ENCODE measurements around the gene STAT2. TPM values are rescaled to one million over a fixed set of nuclear protein-coding genes. Genes with fewer than 3 reads are reported as not detected.

STAT2 gene
- total RNA-seq, 1 donor from 2014 or later, result 75.0 TPM

GRCh38 chr12:56377989-56378316, 18.0 kb upstream of the STAT2 start:
- Mint-ChIP-seq H3K27ac (no peak overlapping the region), H3K9me3 (peaks cover 6% of the 10 kb centered on the region), H3K27me3 (ENCODE audit: low read depth) (peaks cover 4% of the 10 kb centered on the region), H3K36me3 (ENCODE audit: low read depth) (no peaks in the 10 kb centered on the region), H3K4me3 (ENCODE audit: low read depth) (no peak overlapping the region), H3K4me1 (ENCODE audit: low read depth) (no peaks in the 10 kb centered on the region)
- intact Hi-C loops (cut with micrococcal nuclease), result no loop called here
- DNase-seq (ENCODE audit: low spot score), result no peak

- no peak overlapping the region for H3K27ac Mint-ChIP-seq
Measured at GRCh38 chr12:56377310-56377988, 17.5 kb upstream of the STAT2 start.

GRCh38 chr12:56375598-56376434, 15.9 kb upstream of the STAT2 start:
- no peak for DNase-seq (ENCODE audit: low spot score)
- peaks cover 11% of the 10 kb centered on the region for H3K9me3 Mint-ChIP-seq
- H3K4me1 Mint-ChIP-seq (ENCODE audit: low read depth), result no peaks in the 10 kb centered on the region
- H3K4me3 Mint-ChIP-seq (ENCODE audit: low read depth), result no peak overlapping the region
- peaks cover 14% of the 10 kb centered on the region for H3K27me3 Mint-ChIP-seq (ENCODE audit: low read depth)
- intact Hi-C loops (cut with micrococcal nuclease), result no loop called here
- no peaks in the 10 kb centered on the region for H3K36me3 Mint-ChIP-seq (ENCODE audit: low read depth)
- no peak overlapping the region for H3K27ac Mint-ChIP-seq

More at GRCh38 chr12:56377310-56377988, 17.5 kb upstream of the STAT2 start:
- Mint-ChIP-seq H3K36me3 (ENCODE audit: low read depth) (no peaks in the 10 kb centered on the region), H3K27me3 (ENCODE audit: low read depth) (peaks cover 7% of the 10 kb centered on the region), H3K4me1 (ENCODE audit: low read depth) (no peaks in the 10 kb centered on the region), H3K4me3 (ENCODE audit: low read depth) (no peak overlapping the region), H3K9me3 (peaks cover 10% of the 10 kb centered on the region)
- intact Hi-C loops (cut with micrococcal nuclease), result no loop called here
- DNase-seq (ENCODE audit: low spot score), result no peak

DNA sequence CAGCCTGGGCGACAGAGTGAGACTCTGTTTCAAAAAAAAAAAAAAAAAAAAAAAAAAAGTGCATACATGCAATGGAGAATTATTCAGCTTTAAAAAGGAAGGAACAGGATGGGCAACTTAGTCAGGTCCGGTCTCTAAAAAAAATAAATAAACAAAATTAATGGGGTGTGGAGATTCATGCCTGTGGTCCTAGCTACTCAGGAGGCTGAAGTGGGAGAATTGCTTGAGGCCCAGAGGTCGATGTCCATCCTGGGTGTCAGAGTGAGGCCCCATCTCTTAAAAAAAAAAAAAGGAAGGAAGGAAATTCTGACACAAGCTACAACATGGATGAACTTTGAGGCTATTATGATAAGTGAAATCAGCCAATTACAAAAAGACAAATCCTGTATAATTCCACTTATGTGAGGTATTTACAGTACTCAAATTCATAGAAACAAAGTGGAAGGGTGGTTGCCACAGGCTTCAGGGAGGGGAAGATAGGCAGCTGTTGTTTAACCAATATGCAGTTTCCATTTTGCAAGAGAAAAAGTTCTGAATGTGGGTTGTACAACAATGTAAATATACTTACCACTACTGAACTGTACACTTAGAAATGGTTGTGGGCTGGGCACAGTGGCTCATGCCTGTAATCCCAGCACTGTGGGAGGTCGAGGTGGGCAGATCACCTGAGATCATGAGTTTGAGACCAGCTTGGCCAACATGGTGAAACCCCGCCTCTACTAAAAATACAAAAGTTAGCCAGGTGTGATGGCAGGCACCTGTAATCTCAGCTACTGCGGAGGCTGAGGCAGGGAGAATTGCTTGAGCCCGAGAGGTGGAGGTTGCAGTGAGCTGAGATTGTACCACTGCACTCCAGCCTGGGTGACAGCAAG, 15.1 kb upstream of the STAT2 start:
- Mint-ChIP-seq H3K9me3 (peaks cover 11% of the 10 kb centered on the region), H3K36me3 (ENCODE audit: low read depth) (no peaks in the 10 kb centered on the region), H3K27me3 (ENCODE audit: low read depth) (peaks cover 15% of the 10 kb centered on the region), H3K4me3 (ENCODE audit: low read depth) (no peak overlapping the region), H3K27ac (no peak overlapping the region), H3K4me1 (ENCODE audit: low read depth) (no peaks in the 10 kb centered on the region)
- DNase-seq (ENCODE audit: low spot score), result no peak
- intact Hi-C loops (cut with micrococcal nuclease), result no loop called here

DNA sequence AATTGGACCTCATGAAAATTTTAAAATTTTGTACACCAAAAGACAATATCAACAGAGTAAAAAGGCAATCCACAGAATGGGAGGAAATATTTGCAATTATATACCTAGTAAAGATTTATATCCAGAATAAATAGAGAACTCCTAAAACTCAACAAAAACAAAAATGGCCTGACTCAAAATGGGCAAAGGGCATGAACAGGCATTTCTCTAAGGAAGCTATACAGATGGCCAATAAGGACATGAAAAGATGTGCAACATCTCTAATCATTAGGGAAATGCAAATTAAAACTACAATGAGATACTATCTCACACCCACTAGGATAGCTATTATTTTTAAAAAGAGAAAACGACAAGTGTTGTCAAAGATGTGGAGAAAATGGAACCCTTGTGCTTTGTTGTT, 13.6 kb upstream of the STAT2 start:
- no peak for DNase-seq (ENCODE audit: low spot score)
- Mint-ChIP-seq H3K27me3 (ENCODE audit: low read depth) (peaks cover 16% of the 10 kb centered on the region), H3K4me1 (ENCODE audit: low read depth) (no peaks in the 10 kb centered on the region), H3K4me3 (ENCODE audit: low read depth) (no peak overlapping the region), H3K27ac (no peak overlapping the region), H3K36me3 (ENCODE audit: low read depth) (no peaks in the 10 kb centered on the region), H3K9me3 (peaks cover 11% of the 10 kb centered on the region)
- intact Hi-C loops (cut with micrococcal nuclease), result no loop called here

GRCh38 chr12:56366948-56367347, 7.0 kb upstream of the STAT2 start:
- Mint-ChIP-seq H3K27ac (no peak overlapping the region), H3K27me3 (ENCODE audit: low read depth) (peaks cover 8% of the 10 kb centered on the region), H3K4me1 (ENCODE audit: low read depth) (no peaks in the 10 kb centered on the region), H3K9me3 (no peaks in the 10 kb centered on the region), H3K36me3 (ENCODE audit: low read depth) (no peaks in the 10 kb centered on the region), H3K4me3 (ENCODE audit: low read depth) (no peak overlapping the region)
- intact Hi-C loops (cut with micrococcal nuclease), result no loop called here
- DNase-seq (ENCODE audit: low spot score), result no peak

DNA sequence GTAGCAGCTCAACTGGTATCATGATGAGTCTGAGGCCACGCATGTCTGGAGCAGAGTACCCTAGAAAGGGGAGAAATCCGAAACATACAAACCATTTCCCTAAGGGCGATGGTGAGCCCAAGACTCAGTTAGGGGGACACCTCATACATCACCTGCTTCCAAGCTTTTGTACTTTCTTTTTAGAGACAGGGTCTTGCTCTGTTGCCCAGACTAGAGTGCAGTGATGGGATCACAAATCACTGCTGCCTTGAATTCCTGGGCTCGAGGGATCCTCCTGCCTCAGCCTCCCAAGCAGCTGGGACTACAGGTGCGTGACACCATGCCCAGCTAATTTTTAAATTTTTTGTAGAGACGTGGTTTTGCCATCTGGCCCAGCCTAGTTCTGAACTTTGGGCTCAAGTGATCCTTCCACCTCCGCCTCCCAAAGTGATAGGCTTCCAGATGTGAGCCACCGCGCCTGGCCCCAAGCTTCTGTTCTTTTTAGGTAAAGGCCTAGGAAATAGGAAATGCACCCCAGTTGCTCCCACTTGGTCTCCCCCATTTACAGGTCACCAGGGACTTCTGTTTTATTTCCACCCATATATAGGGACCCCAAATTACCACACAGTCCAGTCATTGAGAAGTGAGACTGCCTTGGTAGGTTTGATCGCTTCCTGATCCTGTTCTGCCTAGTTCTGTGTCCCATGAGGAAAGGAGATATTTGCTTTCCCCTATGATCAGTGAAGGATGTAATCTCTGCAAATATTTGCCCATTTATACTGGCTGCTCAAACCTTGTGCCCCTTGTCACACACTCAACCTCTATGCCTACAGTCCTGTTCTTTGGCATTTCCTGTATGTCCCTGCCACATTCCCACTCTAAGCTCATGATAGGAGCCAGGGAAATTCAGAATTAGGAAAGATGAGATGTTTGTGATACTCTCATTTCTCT, 2.5 kb upstream of the STAT2 start, which contains the start of gene APOF:
APOF (minus strand) TSS at position 728 of the 930 bp plus-strand sequence; CDS start at position 616, 112 bp downstream.
- H3K4me3 Mint-ChIP-seq (ENCODE audit: low read depth), result peak within 1 kb of the TSS; percentile 89

GRCh38 chr12:56361487-56362129, 1.7 kb upstream of the STAT2 start:
- Mint-ChIP-seq H3K4me1 (ENCODE audit: low read depth) (peaks cover 24% of the 10 kb centered on the region), H3K9me3 (no peaks in the 10 kb centered on the region), H3K27me3 (ENCODE audit: low read depth) (no peaks in the 10 kb centered on the region)

More for the DNA sequence above, 2.5 kb upstream of the STAT2 start, which contains the start of gene APOF:
- peaks cover 24% of the 10 kb centered on the region for H3K4me1 Mint-ChIP-seq (ENCODE audit: low read depth)
- no peak for DNase-seq (ENCODE audit: low spot score)
- H3K36me3 Mint-ChIP-seq (ENCODE audit: low read depth), result no peaks in the 10 kb centered on the region
- H3K27me3 Mint-ChIP-seq (ENCODE audit: low read depth), result no peaks in the 10 kb centered on the region
- intact Hi-C loops (cut with micrococcal nuclease), result loop anchor here (5.0 kb wide), 1 partner anchor 100 kb away; no protein-coding TSS in a partner anchor
- H3K27ac Mint-ChIP-seq, result no peak within 1 kb of the TSS
- no peaks in the 10 kb centered on the region for H3K9me3 Mint-ChIP-seq

DNA sequence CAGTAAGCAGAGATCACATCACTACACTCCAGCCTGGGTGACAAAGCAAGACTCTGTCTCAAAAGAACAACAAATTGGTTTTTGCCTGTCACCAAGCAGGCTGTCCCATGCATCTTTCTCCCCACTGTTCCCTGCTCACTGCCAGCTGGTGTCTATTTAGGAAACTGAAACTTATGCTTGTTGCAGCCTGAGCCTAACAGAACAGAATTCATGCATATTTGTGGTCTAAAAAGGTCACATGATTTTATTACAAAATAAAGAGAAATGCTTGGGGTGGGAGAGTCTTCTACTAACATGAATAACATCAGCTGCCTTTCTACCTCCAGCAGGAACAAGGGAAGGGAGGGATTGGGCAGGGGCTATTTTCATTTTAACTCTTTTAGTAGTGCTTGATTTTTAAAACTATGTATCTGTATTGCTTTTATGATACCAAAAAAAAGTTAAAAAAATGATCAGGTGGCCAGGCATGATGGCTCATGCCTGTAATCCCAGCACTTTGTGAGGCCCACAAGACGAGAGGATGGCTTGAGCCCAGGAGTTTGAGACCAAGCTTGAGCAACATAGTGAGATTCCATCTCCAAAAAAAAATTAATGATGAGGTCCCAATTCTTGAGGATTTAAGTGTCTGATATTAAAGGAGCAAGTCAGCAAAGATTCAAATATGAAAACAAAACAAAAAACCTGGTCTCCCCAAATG, 923 bp downstream of the STAT2 start:
- Mint-ChIP-seq H3K4me1 (ENCODE audit: low read depth) (peaks cover 24% of the 10 kb centered on the region), H3K27ac (peak overlapping the region; percentile 79), H3K4me3 (ENCODE audit: low read depth) (peak overlapping the region; percentile 89), H3K36me3 (ENCODE audit: low read depth) (peaks cover 20% of the 10 kb centered on the region), H3K27me3 (ENCODE audit: low read depth) (no peaks in the 10 kb centered on the region), H3K9me3 (no peaks in the 10 kb centered on the region)
- intact Hi-C loops (cut with micrococcal nuclease), result no loop called here
- DNase-seq (ENCODE audit: low spot score), result no peak

More at GRCh38 chr12:56361487-56362129, 1.7 kb upstream of the STAT2 start:
- intact Hi-C loops (cut with micrococcal nuclease), result loop anchor here (5.0 kb wide), 1 partner anchor 101 kb away; no protein-coding TSS in a partner anchor
- peak overlapping the region; percentile 89 for H3K4me3 Mint-ChIP-seq (ENCODE audit: low read depth)
- no peak overlapping the region for H3K27ac Mint-ChIP-seq
- no peaks in the 10 kb centered on the region for H3K36me3 Mint-ChIP-seq (ENCODE audit: low read depth)
- no peak for DNase-seq (ENCODE audit: low spot score)

DNA sequence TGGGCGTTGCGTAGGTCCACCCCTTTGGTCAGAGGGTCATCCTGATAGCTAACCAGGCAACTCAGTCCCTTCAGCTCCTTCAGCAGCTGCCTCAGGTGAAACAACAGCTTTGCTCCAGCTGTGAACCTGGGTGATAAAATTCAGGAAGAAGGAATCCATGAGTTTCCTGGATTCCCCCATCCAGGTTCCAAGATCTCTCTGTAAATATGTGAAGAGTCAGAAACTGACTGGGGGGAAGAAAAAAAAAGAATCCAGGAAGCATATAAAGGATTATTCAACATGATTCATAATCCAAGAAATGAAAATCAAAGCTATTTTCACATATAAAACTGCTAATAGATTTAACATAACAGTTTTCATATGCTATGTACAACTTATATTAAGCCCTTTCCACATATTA, 8.6 kb downstream of the STAT2 start:
- Mint-ChIP-seq H3K9me3 (no peaks in the 10 kb centered on the region), H3K27me3 (ENCODE audit: low read depth) (no peaks in the 10 kb centered on the region), H3K36me3 (ENCODE audit: low read depth) (peaks cover 60% of the 10 kb centered on the region), H3K4me3 (ENCODE audit: low read depth) (no peak overlapping the region), H3K4me1 (ENCODE audit: low read depth) (no peaks in the 10 kb centered on the region), H3K27ac (no peak overlapping the region)
- intact Hi-C loops (cut with micrococcal nuclease), result no loop called here
- no peak for DNase-seq (ENCODE audit: low spot score)

DNA sequence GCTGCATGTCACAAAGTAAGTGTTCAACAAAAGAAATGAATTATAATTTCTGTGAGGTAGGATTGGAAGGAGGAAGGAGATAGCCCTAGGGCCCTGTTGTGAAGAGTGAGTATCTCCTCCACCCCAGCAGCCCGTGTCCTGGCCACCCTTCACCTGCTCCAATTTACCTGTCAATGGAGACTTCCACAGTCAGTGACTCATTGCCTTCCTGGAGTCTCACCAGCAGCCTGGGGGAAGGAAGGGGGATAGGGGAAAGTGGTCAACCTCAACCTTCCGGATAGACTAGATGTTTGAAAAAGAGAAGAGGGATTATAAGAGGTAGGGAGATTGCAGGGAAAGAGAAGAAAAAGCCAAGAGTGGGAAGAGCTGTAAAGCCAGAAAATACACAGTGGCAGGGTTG, 9.2 kb downstream of the STAT2 start:
- no peaks in the 10 kb centered on the region for H3K9me3 Mint-ChIP-seq
- H3K27ac Mint-ChIP-seq, result no peak overlapping the region
- H3K27me3 Mint-ChIP-seq (ENCODE audit: low read depth), result no peaks in the 10 kb centered on the region
- no peak overlapping the region for H3K4me3 Mint-ChIP-seq (ENCODE audit: low read depth)
- intact Hi-C loops (cut with micrococcal nuclease), result no loop called here
- H3K4me1 Mint-ChIP-seq (ENCODE audit: low read depth), result no peaks in the 10 kb centered on the region
- H3K36me3 Mint-ChIP-seq (ENCODE audit: low read depth), result peaks cover 60% of the 10 kb centered on the region
- no peak for DNase-seq (ENCODE audit: low spot score)

All from activated T-helper 2 cell treated with anti-CD3 and anti-CD28 coated beads, Interferon-gamma antibody, Interleukin-2, Interleukin-4, amounts not matched to agents 10 μg/mL and 5 μg/mL and 100 μg/mL, durations not matched to agents 14 hours and 24 hours and 36 hours (primary cell).